Neuronal stem cell (in vitro differentiated cells): ENCODE data around the gene TMEM190.

ENCODE experiments used
- DNase-seq: peaks from one replicate; pipeline ENCODE4 v3.0.0-alpha.2; 2013; ENCODE audit warnings: low spot score
- H2AFZ ChIP-seq: one replicate; pipeline ENCODE4 v1.6.1; 2013; ENCODE audit warnings: mild to moderate bottlenecking, low read length, inconsistent platforms
- H2AK5ac ChIP-seq: 2 replicates; pipeline ENCODE4 v1.6.1; 2013; ENCODE audit warnings: low read depth, mild to moderate bottlenecking, inconsistent platforms, low read length, moderate library complexity, mixed read lengths
- H2BK120ac ChIP-seq: 2 replicates; pipeline ENCODE4 v1.6.1; 2013; ENCODE audit warnings: low read depth, mild to moderate bottlenecking, inconsistent platforms, low read length, moderate library complexity, mixed read lengths
- H2BK12ac ChIP-seq: one replicate; pipeline ENCODE4 v1.6.1; 2013; ENCODE audit warnings: low read length, inconsistent platforms
- H2BK15ac ChIP-seq: 2 replicates; pipeline ENCODE4 v1.6.1; 2013; ENCODE audit warnings: mild to moderate bottlenecking, low read length, inconsistent platforms, mixed read lengths
- H2BK5ac ChIP-seq: one replicate; pipeline ENCODE4 v1.6.1; 2013; ENCODE audit warnings: inconsistent platforms, mild to moderate bottlenecking, low read length, moderate library complexity
- H3K14ac ChIP-seq: one replicate; pipeline ENCODE4 v1.6.1; 2013; ENCODE audit warnings: low read length, inconsistent platforms
- H3K18ac ChIP-seq: 2 replicates; pipeline ENCODE4 v1.6.1; 2013; ENCODE audit warnings: low read length, inconsistent platforms
- H3K23ac ChIP-seq: 2 replicates; pipeline ENCODE4 v1.6.1; 2013; ENCODE audit warnings: low read depth, mild to moderate bottlenecking, mixed read lengths, low read length, inconsistent platforms; ENCODE audit not compliant: poor library complexity
- H3K27ac ChIP-seq: replicated peaks from 3 replicates; pipeline ENCODE4 v1.5.1; 2013; ENCODE audit warnings: low read length, inconsistent platforms
- H3K27me3 ChIP-seq, 3 experiments: 2 replicates each; pipeline ENCODE4 v1.6.1; 2013; ENCODE audit warnings: low read length in 3 of 3, mild to moderate bottlenecking in 2 of 3, inconsistent platforms in 1 of 3, low read depth in 1 of 3, mixed read lengths in 1 of 3, moderate library complexity in 1 of 3; ENCODE audit not compliant: control insufficient read depth in 3 of 3, insufficient read depth in 3 of 3
- H3K36me3 ChIP-seq, 2 donors: replicated peaks in 1 of 2; 2 replicates each; pipeline ENCODE4 v1.6.1; 2013; ENCODE audit warnings: low read length in 2 of 2; ENCODE audit not compliant: control insufficient read depth in 2 of 2, insufficient read depth in 2 of 2
- H3K4ac ChIP-seq: 2 replicates; pipeline ENCODE4 v1.6.1; 2013; ENCODE audit warnings: inconsistent platforms, mild to moderate bottlenecking, low read length, moderate library complexity
- H3K4me1 ChIP-seq, 2 donors: 1 replicate in 1 of 2; 2 replicates in 1 of 2; pipeline ENCODE4 v1.6.1; 2013; ENCODE audit warnings: low read length in 2 of 2, low read depth in 1 of 2; ENCODE audit not compliant: control insufficient read depth in 2 of 2, insufficient read depth in 1 of 2
- H3K4me2 ChIP-seq: one replicate; pipeline ENCODE4 v1.6.1; 2013; ENCODE audit warnings: mild to moderate bottlenecking, low read length, inconsistent platforms; ENCODE audit not compliant: insufficient read depth, poor library complexity, severe bottlenecking
- H3K4me3 ChIP-seq, 2 donors: 2 replicates each; pipeline ENCODE4 v1.5.1; 2013; ENCODE audit warnings: low read length in 2 of 2, mild to moderate bottlenecking in 2 of 2, inconsistent platforms in 1 of 2, moderate library complexity in 1 of 2
- H3K79me1 ChIP-seq: one replicate; pipeline ENCODE4 v1.6.1; 2013; ENCODE audit warnings: low read depth, mild to moderate bottlenecking, inconsistent platforms, low read length, moderate library complexity
- H3K9ac ChIP-seq: one replicate; pipeline ENCODE4 v1.6.1; 2013; ENCODE audit warnings: mild to moderate bottlenecking, low read depth, low read length, inconsistent platforms; ENCODE audit not compliant: poor library complexity
- H3K9me3 ChIP-seq, 2 donors: replicated peaks in 1 of 2; 2 replicates each; pipeline versions ENCODE3 to v1.6.1; 2013; ENCODE audit warnings: low read length in 2 of 2, mild to moderate bottlenecking in 2 of 2, inconsistent platforms in 1 of 2, low read depth in 1 of 2, mixed read lengths in 1 of 2, moderate library complexity in 1 of 2; ENCODE audit not compliant: control insufficient read depth in 2 of 2, insufficient read depth in 1 of 2
- H4K8ac ChIP-seq: one replicate; pipeline ENCODE4 v1.6.1; 2013; ENCODE audit warnings: low read depth, mild to moderate bottlenecking, inconsistent platforms, low read length, moderate library complexity
- H4K91ac ChIP-seq: one replicate; pipeline ENCODE4 v1.6.1; 2013; ENCODE audit warnings: low read length, low read depth, mild to moderate bottlenecking, inconsistent platforms; ENCODE audit not compliant: poor library complexity
- WGBS, 2 donors: extraction: QIAGEN DNeasy Blood & Tissue Kit; methylation state at CpG; one replicate each; pipeline ENCODE4 v1.1.7; 2013; ENCODE audit warnings: missing lambda C conversion rate in 2 of 2, mixed read lengths in 1 of 2; ENCODE audit not compliant: insufficient read length in 2 of 2, insufficient replicate concordance in 1 of 2; ENCODE audit errors: extremely low coverage in 2 of 2; 5-methylcytosine and 5-hydroxymethylcytosine counted together

TMEM190 gene

DNA sequence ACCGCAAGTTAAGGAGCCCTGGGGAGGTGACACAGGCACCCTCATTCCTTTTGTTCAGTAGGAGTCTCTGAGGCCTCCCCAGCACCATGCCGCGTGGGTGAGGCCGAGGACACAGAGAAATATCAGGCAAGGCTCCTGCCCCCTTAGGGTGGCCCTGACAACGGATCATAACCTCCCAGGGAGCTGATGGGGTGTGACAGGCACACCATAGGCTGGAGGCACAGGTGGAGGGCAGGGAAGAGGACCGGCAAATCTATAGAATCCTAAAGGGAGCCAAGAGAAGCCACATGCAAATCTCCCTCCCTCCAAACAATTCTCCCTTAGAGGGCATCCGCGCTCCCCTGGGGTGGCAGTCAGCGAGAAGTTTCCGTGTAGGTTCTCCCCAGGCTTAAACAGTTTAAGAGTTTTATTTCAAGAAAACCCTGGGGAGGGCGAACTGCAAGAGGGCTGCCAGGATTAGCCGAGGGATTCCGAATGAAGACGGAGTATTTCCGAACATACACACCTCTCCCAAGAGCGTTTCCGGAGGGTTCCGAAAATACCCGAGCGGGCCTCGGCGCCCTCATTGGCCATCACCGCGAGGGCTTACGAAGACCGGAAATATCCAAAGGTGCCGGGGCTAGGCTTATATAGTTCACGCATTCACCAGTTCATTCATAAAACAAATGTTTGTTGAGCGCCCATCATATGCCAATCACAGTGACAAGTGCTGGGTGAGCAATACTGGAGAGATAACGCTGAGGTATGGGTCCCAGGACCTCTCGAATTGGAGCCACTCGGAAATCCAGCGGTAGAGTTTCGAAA lies 8.5 kb downstream of the TMEM190 start:
- no peak overlapping the region for H2BK120ac ChIP-seq
- H4K8ac ChIP-seq, result no peak overlapping the region
- H3K4me3 ChIP-seq, result peak overlapping the region; percentile 82 to 89
- H3K27me3 ChIP-seq, result peaks cover 0 to 3% (median 0%) of the 10 kb centered on the region in 3 experiments
- H3K9me3 ChIP-seq, result peaks cover 2% of the 10 kb centered on the region in 2 donors
- peaks cover 33 to 38% of the 10 kb centered on the region in 2 donors for H3K36me3 ChIP-seq
- H3K4ac ChIP-seq, result no peak overlapping the region
- peak overlapping the region; percentile 100 for H3K23ac ChIP-seq
- H3K4me2 ChIP-seq, result peak overlapping the region; percentile 94
- H2BK5ac ChIP-seq, result no peak overlapping the region
- peaks cover 24% of the 10 kb centered on the region for H3K79me1 ChIP-seq
- DNase-seq, result peak; percentile 97
- no peak overlapping the region for H2AK5ac ChIP-seq
- no peak overlapping the region for H4K91ac ChIP-seq
- H3K4me1 ChIP-seq, result peaks cover 33 to 35% of the 10 kb centered on the region in 2 donors
- peak overlapping the region; percentile 92 for H2AFZ ChIP-seq
- H2BK12ac ChIP-seq, result no peak overlapping the region
- H3K18ac ChIP-seq, result peak overlapping the region; percentile 69
- H2BK15ac ChIP-seq, result peak overlapping the region; percentile 1
- H3K27ac ChIP-seq, result peak overlapping the region; percentile 81
- no CpG with 5 or more reads among the region's 34 CpGs for WGBS, 2 donors
- peak overlapping the region; percentile 88 for H3K9ac ChIP-seq
- no peak overlapping the region for H3K14ac ChIP-seq

DNA sequence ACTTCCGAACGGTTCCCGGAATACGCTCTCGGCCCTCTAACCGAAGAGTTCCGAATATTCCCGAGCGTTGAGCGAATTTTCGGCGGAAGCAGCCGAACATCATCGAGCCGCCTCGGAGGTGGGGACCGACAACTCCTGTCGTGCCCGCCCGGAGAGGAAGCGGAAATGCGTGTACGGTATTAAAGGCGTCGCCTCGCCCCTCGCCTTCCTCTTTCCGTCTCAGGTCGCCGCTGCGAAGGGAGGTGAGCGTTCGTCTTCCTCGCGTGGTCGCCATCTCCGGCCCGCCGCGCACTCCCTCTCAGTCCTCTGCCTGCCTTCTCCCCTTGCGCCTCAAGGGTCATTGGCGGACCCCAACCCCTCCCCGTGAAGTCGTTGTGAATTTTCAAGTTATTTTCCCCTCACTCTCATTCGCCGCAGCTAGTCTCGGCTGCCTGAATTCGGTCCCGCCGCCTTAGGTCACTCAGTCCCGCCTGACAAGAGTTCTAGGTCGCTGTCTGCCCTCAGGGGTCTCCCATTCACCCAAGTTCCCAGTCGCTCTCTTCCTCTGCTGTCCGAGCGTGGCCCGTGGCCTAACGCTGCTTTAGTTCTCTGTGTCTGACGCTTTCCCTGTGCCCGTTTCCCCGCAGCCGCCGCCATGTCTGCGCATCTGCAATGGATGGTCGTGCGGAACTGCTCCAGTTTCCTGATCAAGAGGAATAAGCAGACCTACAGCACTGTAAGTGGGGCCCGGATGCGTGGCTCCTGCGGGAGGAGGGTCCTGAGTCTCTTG lies 9.3 kb downstream of the TMEM190 start, which contains the start of gene RPL28:
Gene RPL28, plus strand, starts transcription at position 209 of the 769 bp plus-strand sequence. Its CDS starts 426 bp downstream, at position 635.
- WGBS, 2 donors, result no CpG with 5 or more reads among the region's 68 CpGs
- peak within 1 kb of the TSS; percentile 81 for H3K27ac ChIP-seq

DNA sequence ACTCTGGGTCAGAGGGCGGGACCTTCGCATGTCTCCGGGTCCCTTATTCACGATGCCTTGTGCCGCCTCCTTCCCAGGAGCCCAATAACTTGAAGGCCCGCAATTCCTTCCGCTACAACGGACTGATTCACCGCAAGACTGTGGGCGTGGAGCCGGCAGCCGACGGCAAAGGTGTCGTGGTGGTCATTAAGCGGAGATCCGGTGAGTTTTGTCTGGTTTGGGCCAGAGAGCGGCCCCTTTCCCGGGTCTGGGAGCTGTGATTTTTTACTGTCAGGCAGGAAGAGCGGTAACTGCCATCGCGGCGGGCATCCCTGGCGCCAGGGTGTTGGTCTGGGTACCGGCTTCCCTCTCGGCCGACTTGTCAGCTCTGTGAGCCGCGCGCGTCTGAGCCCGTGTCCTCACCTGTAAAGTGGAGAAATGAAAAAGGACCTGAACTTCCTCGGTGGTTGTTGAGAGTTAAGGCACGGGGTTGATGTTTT lies 9.9 kb downstream of the TMEM190 start:
- H3K4me1 ChIP-seq, result peaks cover 33 to 40% of the 10 kb centered on the region in 2 donors
- peaks cover 26% of the 10 kb centered on the region for H3K79me1 ChIP-seq
- no peak overlapping the region for H4K8ac ChIP-seq
- no CpG with 5 or more reads among the region's 33 CpGs for WGBS, 2 donors
- H3K4ac ChIP-seq, result peak overlapping the region; percentile 7
- no peak overlapping the region for H4K91ac ChIP-seq
- peak overlapping the region; percentile 70 for H3K18ac ChIP-seq
- H3K36me3 ChIP-seq, result peaks cover 44 to 52% of the 10 kb centered on the region in 2 donors
- peak overlapping the region; percentile 95 for H3K9ac ChIP-seq
- H2BK15ac ChIP-seq, result no peak overlapping the region
- H3K4me2 ChIP-seq, result peak overlapping the region; percentile 96
- H2AFZ ChIP-seq, result no peak overlapping the region
- peaks cover 2% of the 10 kb centered on the region in 2 donors for H3K9me3 ChIP-seq
- no peak overlapping the region for H2BK12ac ChIP-seq
- H2BK120ac ChIP-seq, result no peak overlapping the region
- DNase-seq, result no peak
- peak overlapping the region; percentile 43 for H2AK5ac ChIP-seq
- peak overlapping the region; percentile 62 for H2BK5ac ChIP-seq
- H3K14ac ChIP-seq, result peak overlapping the region; percentile 79
- no peak overlapping the region for H3K27ac ChIP-seq
- H3K27me3 ChIP-seq, result peaks cover 0 to 3% (median 0%) of the 10 kb centered on the region in 3 experiments
- peak overlapping the region; percentile 87 to 89 for H3K4me3 ChIP-seq
- peak overlapping the region; percentile 100 for H3K23ac ChIP-seq

More for the DNA sequence above, 9.3 kb downstream of the TMEM190 start, which contains the start of gene RPL28:
- DNase-seq, result peak; percentile 99
- no peak within 1 kb of the TSS for H2BK12ac ChIP-seq
- H2AK5ac ChIP-seq, result peak within 1 kb of the TSS; percentile 43
- no peak within 1 kb of the TSS for H4K91ac ChIP-seq
- peak within 1 kb of the TSS; percentile 92 for H2AFZ ChIP-seq
- peak within 1 kb of the TSS; percentile 100 for H3K23ac ChIP-seq
- H3K9ac ChIP-seq, result peak within 1 kb of the TSS; percentile 95
- H3K18ac ChIP-seq, result peak within 1 kb of the TSS; percentile 87
- peak within 1 kb of the TSS; percentile 62 for H2BK5ac ChIP-seq
- peaks cover 2% of the 10 kb centered on the region in 2 donors for H3K9me3 ChIP-seq
- peaks cover 0 to 3% (median 0%) of the 10 kb centered on the region in 3 experiments for H3K27me3 ChIP-seq
- peak within 1 kb of the TSS; percentile 1 for H2BK15ac ChIP-seq
- peak within 1 kb of the TSS; percentile 79 for H3K14ac ChIP-seq
- H3K4me1 ChIP-seq, result peaks cover 33 to 39% of the 10 kb centered on the region in 2 donors
- H3K36me3 ChIP-seq, result peaks cover 39 to 46% of the 10 kb centered on the region in 2 donors
- no peak within 1 kb of the TSS for H4K8ac ChIP-seq
- peak within 1 kb of the TSS; percentile 96 for H3K4me2 ChIP-seq
- peak within 1 kb of the TSS; percentile 87 to 89 for H3K4me3 ChIP-seq
- H3K4ac ChIP-seq, result peak within 1 kb of the TSS; percentile 7
- H2BK120ac ChIP-seq, result no peak within 1 kb of the TSS
- H3K79me1 ChIP-seq, result peaks cover 26% of the 10 kb centered on the region
